GM23338 (cell line): ENCODE measurements around the gene CACNA1C. TPM values are rescaled to one million over a fixed set of nuclear protein-coding genes. Genes with fewer than 3 reads are reported as not detected.

Experiments used
- ATAC-seq: fragments of 200-7000 bp; cut with Tn5 transposase; 3 replicates; pipeline ENCODE4 v1.9.1; 2020
- DNase-seq: peaks from one replicate; pipeline ENCODE4 v3.0.0-alpha.2; 2015; ENCODE audit warnings: low spot score
- H2AFZ ChIP-seq: fragments of 200-600 bp; sonication (generic); 2 replicates; pipeline ENCODE4 v1.8.0; 2016; ENCODE audit warnings: antibody characterized with exemption, mild to moderate bottlenecking, moderate library complexity
- H3F3A ChIP-seq: fragments of 200-600 bp; sonication (generic); replicated peaks from 2 replicates; pipeline ENCODE4 v1.8.0; 2017; ENCODE audit warnings: antibody characterized with exemption, mixed run types, low read depth
- H3K27ac ChIP-seq: fragments of 200-600 bp; sonication (generic); 2 replicates; pipeline ENCODE4 v1.6.1; 2016; ENCODE audit warnings: low read depth
- H3K27me3 ChIP-seq: fragments of 200-600 bp; sonication (generic); 2 replicates; pipeline ENCODE4 v1.8.0; 2016; ENCODE audit warnings: mild to moderate bottlenecking, mixed run types, moderate library complexity; ENCODE audit not compliant: insufficient read depth
- H3K36me3 ChIP-seq: fragments of 200-600 bp; sonication (generic); 2 replicates; pipeline ENCODE4 v1.8.0; 2016; ENCODE audit warnings: mild to moderate bottlenecking; ENCODE audit not compliant: insufficient read depth
- H3K4me1 ChIP-seq: fragments of 200-600 bp; sonication (generic); 2 replicates; pipeline ENCODE4 v1.8.0; 2016; ENCODE audit warnings: mild to moderate bottlenecking, moderate library complexity; ENCODE audit not compliant: insufficient read depth
- H3K4me2 ChIP-seq: fragments of 200-600 bp; sonication (generic); 2 replicates; pipeline ENCODE4 v1.7.1; 2017; ENCODE audit warnings: mixed run types
- H3K4me3 ChIP-seq: fragments of 200-600 bp; sonication (generic); 2 replicates; pipeline ENCODE4 v1.6.1; 2016; ENCODE audit warnings: mixed run types
- H3K79me2 ChIP-seq: fragments of 200-600 bp; sonication (generic); replicated peaks from 2 replicates; pipeline ENCODE4 v1.8.0; 2017; ENCODE audit warnings: mild to moderate bottlenecking; ENCODE audit not compliant: insufficient read depth
- H3K9me2 ChIP-seq: fragments of 200-600 bp; sonication (generic); 2 replicates; pipeline ENCODE4 v1.8.0; 2017; ENCODE audit not compliant: insufficient read depth
- H4K20me1 ChIP-seq: fragments of 200-600 bp; sonication (generic); replicated peaks from 2 replicates; pipeline ENCODE4 v1.8.0; 2017; ENCODE audit warnings: mild to moderate bottlenecking; ENCODE audit not compliant: insufficient read depth
- H3K27ac Mint-ChIP-seq: 2 replicates; pipeline ENCODE4 v1.8.0; 2020; ENCODE audit warnings: inconsistent platforms, mild to moderate bottlenecking, moderate library complexity, mixed read lengths
- H3K27me3 Mint-ChIP-seq: 3 replicates; pipeline ENCODE4 v1.8.0; 2022; ENCODE audit warnings: low read depth, mild to moderate bottlenecking, moderate library complexity, mixed read lengths, inconsistent platforms; ENCODE audit not compliant: insufficient read depth, poor library complexity
- H3K36me3 Mint-ChIP-seq: 3 replicates; pipeline ENCODE4 v1.8.0; 2021; ENCODE audit warnings: low read depth, mild to moderate bottlenecking, inconsistent platforms, moderate library complexity, mixed read lengths
- H3K4me1 Mint-ChIP-seq: 3 replicates; pipeline ENCODE4 v1.8.0; 2020; ENCODE audit warnings: mild to moderate bottlenecking, inconsistent platforms, mixed read lengths
- H3K4me3 Mint-ChIP-seq: 3 replicates; pipeline ENCODE4 v1.8.0; 2021; ENCODE audit warnings: moderate library complexity, mild to moderate bottlenecking, inconsistent platforms, mixed read lengths
- H3K9me3 Mint-ChIP-seq: 3 replicates; pipeline ENCODE4 v1.8.0; 2020; ENCODE audit warnings: moderate library complexity, mild to moderate bottlenecking, inconsistent platforms, mixed read lengths
- EZH2 ChIP-seq: fragments of 200-600 bp; sonication (generic); IDR thresholded peaks from one replicate; pipeline ENCODE4 v1.8.0; 2017; ENCODE audit warnings: antibody characterized with exemption, mild to moderate bottlenecking, low read depth; ENCODE audit not compliant: unreplicated experiment
- EZH2phosphoT487 ChIP-seq: fragments of 200-600 bp; sonication (generic); IDR thresholded peaks from one replicate; pipeline ENCODE4 v1.8.1; 2018; ENCODE audit warnings: antibody characterized with exemption; ENCODE audit not compliant: unreplicated experiment
- JUNB ChIP-seq: IDR thresholded peaks from one replicate; pipeline ENCODE4 v1.6.1; 2016; ENCODE audit warnings: antibody characterized with exemption; ENCODE audit not compliant: unreplicated experiment
- NANOG ChIP-seq: IDR thresholded peaks from 2 replicates; pipeline ENCODE4 v1.6.1; 2016; ENCODE audit warnings: antibody characterized with exemption, borderline replicate concordance
- POLR2AphosphoS5 ChIP-seq: IDR thresholded peaks from 2 replicates; pipeline ENCODE4 v1.6.1; 2016; ENCODE audit warnings: antibody characterized with exemption, low read depth
- STAT1 ChIP-seq: IDR thresholded peaks from one replicate; pipeline ENCODE4 v1.6.1; 2016; ENCODE audit warnings: antibody characterized with exemption; ENCODE audit not compliant: unreplicated experiment
- ZNF114 ChIP-seq: fragments of 250-450 bp; sonication (Bioruptor Pico); IDR thresholded peaks from 2 replicates; pipeline ENCODE4 v1.5.0; 2020; ENCODE audit warnings: mild to moderate bottlenecking, moderate library complexity
- ZNF331 ChIP-seq: fragments of 250-450 bp; sonication (Bioruptor Pico); IDR thresholded peaks from 2 replicates; pipeline ENCODE4 v1.5.0; 2020; ENCODE audit warnings: low read depth, mild to moderate bottlenecking, moderate library complexity
- polyA plus RNA-seq: library from polyadenylated mRNA; unstranded; fragments of >200 nt; fragmentation: Nextera tagmentation; extraction: Ambion mirVana; gene quantifications from 2 replicates; pipeline ENCODE4 v1.2.1, GENCODE V29; 2016
- total RNA-seq: library from RNA; depleted of rRNA; stranded (reverse); fragments of >200 nt; shearing (Covaris generic); gene quantifications from 2 replicates; pipeline ENCODE4 v1.2.3, GENCODE V29; 2014
- TF ChIP-seq, protein P1 (sequence below): IDR thresholded peaks from one replicate; pipeline ENCODE4 v1.6.1; 2018; ENCODE audit warnings: antibody characterized with exemption; ENCODE audit not compliant: unreplicated experiment
- TF ChIP-seq, protein P2 (sequence below): IDR thresholded peaks from 2 replicates; pipeline ENCODE4 v1.6.1; 2016; ENCODE audit warnings: antibody characterized with exemption
- TF ChIP-seq, protein P3 (sequence below), 2 experiments: fragments of 200-600 bp in 1 of 2; sonication (generic) in 1 of 2; conservative IDR thresholded peaks; 2 replicates each; pipeline versions ENCODE4 v1.5.1 to v1.6.1; 2016 to 2017; ENCODE audit warnings: antibody characterized with exemption in 2 of 2, low read depth in 2 of 2, mild to moderate bottlenecking in 2 of 2, moderate library complexity in 1 of 2
- TF ChIP-seq, protein P4 (sequence below): fragments of 250-450 bp; sonication (Bioruptor Pico); IDR thresholded peaks from 2 replicates; pipeline ENCODE4 v1.5.0; 2020; ENCODE audit warnings: mild to moderate bottlenecking, moderate library complexity

CACNA1C gene
- total and polyA plus RNA-seq, 2 experiments from 2014 or later: 0.78 to 2.1 TPM

DNA sequence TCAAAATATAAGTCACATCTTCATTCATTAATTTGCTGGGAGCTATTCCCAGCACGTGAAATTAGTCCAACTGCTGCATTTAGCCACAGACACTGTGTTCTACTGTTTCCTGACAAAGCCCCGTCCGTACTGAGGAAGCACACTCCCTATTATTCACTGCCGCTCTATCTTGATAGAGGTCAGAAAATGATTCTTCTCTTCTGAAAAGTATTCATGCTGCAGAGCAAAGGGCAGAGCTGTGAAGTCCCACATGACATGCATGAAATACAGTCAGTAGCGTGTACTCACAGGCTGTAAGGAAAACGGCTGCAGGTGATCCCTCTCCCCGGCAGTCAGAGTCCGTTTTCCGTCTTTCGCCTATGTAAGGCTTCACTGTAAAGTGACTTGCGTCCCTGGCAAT lies 439.4 kb downstream of the CACNA1C start:
- Mint-ChIP-seq H3K9me3 (no peaks in the 10 kb centered on the region), H3K4me1 (no peaks in the 10 kb centered on the region), H3K27ac (no peak overlapping the region), H3K36me3 (no peaks in the 10 kb centered on the region), H3K4me3 (no peak overlapping the region), H3K27me3 (peaks cover 3% of the 10 kb centered on the region)
- Histone ChIP-seq H3F3A (no peaks in the 10 kb centered on the region), H3K36me3 (no peaks in the 10 kb centered on the region), H3K27me3 (no peaks in the 10 kb centered on the region), H3K9me2 (0 out of 2 replicates have a peak, but pooled peaks cover 9% of the 10 kb centered on the region), H3K4me2 (no peak overlapping the region), H4K20me1 (no peaks in the 10 kb centered on the region), H2AFZ (no peak overlapping the region), H3K79me2 (no peaks in the 10 kb centered on the region), H3K27ac (no peak overlapping the region), H3K4me1 (no peaks in the 10 kb centered on the region), H3K4me3 (no peak overlapping the region)
- TF ChIP-seq STAT1 (no peak), NANOG (no peak), ZNF331 (CRISPR knock-in tag) (no peak), EZH2phosphoT487 (no peak), EZH2 (no peak), JUNB (no peak), ZNF114 (CRISPR knock-in tag) (no peak), POLR2AphosphoS5 (no peak)
- TF ChIP-seq, protein P1, sequence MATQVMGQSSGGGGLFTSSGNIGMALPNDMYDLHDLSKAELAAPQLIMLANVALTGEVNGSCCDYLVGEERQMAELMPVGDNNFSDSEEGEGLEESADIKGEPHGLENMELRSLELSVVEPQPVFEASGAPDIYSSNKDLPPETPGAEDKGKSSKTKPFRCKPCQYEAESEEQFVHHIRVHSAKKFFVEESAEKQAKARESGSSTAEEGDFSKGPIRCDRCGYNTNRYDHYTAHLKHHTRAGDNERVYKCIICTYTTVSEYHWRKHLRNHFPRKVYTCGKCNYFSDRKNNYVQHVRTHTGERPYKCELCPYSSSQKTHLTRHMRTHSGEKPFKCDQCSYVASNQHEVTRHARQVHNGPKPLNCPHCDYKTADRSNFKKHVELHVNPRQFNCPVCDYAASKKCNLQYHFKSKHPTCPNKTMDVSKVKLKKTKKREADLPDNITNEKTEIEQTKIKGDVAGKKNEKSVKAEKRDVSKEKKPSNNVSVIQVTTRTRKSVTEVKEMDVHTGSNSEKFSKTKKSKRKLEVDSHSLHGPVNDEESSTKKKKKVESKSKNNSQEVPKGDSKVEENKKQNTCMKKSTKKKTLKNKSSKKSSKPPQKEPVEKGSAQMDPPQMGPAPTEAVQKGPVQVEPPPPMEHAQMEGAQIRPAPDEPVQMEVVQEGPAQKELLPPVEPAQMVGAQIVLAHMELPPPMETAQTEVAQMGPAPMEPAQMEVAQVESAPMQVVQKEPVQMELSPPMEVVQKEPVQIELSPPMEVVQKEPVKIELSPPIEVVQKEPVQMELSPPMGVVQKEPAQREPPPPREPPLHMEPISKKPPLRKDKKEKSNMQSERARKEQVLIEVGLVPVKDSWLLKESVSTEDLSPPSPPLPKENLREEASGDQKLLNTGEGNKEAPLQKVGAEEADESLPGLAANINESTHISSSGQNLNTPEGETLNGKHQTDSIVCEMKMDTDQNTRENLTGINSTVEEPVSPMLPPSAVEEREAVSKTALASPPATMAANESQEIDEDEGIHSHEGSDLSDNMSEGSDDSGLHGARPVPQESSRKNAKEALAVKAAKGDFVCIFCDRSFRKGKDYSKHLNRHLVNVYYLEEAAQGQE: no peak
- TF ChIP-seq, protein P2, sequence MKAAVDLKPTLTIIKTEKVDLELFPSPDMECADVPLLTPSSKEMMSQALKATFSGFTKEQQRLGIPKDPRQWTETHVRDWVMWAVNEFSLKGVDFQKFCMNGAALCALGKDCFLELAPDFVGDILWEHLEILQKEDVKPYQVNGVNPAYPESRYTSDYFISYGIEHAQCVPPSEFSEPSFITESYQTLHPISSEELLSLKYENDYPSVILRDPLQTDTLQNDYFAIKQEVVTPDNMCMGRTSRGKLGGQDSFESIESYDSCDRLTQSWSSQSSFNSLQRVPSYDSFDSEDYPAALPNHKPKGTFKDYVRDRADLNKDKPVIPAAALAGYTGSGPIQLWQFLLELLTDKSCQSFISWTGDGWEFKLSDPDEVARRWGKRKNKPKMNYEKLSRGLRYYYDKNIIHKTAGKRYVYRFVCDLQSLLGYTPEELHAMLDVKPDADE: no peak
- TF ChIP-seq, protein P3, sequence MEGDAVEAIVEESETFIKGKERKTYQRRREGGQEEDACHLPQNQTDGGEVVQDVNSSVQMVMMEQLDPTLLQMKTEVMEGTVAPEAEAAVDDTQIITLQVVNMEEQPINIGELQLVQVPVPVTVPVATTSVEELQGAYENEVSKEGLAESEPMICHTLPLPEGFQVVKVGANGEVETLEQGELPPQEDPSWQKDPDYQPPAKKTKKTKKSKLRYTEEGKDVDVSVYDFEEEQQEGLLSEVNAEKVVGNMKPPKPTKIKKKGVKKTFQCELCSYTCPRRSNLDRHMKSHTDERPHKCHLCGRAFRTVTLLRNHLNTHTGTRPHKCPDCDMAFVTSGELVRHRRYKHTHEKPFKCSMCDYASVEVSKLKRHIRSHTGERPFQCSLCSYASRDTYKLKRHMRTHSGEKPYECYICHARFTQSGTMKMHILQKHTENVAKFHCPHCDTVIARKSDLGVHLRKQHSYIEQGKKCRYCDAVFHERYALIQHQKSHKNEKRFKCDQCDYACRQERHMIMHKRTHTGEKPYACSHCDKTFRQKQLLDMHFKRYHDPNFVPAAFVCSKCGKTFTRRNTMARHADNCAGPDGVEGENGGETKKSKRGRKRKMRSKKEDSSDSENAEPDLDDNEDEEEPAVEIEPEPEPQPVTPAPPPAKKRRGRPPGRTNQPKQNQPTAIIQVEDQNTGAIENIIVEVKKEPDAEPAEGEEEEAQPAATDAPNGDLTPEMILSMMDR (conservative IDR thresholded peaks at IDR 0.05; ENCODE audit: low read depth in 2 of 2): no peak
- TF ChIP-seq, protein P4, sequence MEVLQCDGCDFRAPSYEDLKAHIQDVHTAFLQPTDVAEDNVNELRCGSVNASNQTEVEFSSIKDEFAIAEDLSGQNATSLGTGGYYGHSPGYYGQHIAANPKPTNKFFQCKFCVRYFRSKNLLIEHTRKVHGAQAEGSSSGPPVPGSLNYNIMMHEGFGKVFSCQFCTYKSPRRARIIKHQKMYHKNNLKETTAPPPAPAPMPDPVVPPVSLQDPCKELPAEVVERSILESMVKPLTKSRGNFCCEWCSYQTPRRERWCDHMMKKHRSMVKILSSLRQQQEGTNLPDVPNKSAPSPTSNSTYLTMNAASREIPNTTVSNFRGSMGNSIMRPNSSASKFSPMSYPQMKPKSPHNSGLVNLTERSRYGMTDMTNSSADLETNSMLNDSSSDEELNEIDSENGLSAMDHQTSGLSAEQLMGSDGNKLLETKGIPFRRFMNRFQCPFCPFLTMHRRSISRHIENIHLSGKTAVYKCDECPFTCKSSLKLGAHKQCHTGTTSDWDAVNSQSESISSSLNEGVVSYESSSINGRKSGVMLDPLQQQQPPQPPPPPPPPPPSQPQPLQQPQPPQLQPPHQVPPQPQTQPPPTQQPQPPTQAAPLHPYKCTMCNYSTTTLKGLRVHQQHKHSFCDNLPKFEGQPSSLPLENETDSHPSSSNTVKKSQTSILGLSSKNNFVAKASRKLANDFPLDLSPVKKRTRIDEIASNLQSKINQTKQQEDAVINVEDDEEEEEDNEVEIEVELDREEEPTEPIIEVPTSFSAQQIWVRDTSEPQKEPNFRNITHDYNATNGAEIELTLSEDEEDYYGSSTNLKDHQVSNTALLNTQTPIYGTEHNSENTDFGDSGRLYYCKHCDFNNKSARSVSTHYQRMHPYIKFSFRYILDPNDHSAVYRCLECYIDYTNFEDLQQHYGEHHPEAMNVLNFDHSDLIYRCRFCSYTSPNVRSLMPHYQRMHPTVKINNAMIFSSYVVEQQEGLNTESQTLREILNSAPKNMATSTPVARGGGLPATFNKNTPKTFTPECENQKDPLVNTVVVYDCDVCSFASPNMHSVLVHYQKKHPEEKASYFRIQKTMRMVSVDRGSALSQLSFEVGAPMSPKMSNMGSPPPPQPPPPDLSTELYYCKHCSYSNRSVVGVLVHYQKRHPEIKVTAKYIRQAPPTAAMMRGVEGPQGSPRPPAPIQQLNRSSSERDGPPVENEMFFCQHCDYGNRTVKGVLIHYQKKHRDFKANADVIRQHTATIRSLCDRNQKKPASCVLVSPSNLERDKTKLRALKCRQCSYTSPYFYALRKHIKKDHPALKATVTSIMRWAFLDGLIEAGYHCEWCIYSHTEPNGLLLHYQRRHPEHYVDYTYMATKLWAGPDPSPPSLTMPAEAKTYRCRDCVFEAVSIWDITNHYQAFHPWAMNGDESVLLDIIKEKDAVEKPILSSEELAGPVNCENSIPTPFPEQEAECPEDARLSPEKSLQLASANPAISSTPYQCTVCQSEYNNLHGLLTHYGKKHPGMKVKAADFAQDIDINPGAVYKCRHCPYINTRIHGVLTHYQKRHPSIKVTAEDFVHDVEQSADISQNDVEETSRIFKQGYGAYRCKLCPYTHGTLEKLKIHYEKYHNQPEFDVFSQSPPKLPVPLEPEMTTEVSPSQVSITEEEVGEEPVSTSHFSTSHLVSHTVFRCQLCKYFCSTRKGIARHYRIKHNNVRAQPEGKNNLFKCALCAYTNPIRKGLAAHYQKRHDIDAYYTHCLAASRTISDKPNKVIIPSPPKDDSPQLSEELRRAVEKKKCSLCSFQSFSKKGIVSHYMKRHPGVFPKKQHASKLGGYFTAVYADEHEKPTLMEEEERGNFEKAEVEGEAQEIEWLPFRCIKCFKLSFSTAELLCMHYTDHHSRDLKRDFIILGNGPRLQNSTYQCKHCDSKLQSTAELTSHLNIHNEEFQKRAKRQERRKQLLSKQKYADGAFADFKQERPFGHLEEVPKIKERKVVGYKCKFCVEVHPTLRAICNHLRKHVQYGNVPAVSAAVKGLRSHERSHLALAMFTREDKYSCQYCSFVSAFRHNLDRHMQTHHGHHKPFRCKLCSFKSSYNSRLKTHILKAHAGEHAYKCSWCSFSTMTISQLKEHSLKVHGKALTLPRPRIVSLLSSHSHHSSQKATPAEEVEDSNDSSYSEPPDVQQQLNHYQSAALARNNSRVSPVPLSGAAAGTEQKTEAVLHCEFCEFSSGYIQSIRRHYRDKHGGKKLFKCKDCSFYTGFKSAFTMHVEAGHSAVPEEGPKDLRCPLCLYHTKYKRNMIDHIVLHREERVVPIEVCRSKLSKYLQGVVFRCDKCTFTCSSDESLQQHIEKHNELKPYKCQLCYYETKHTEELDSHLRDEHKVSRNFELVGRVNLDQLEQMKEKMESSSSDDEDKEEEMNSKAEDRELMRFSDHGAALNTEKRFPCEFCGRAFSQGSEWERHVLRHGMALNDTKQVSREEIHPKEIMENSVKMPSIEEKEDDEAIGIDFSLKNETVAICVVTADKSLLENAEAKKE: no peak
- no peak for ATAC-seq
- DNase-seq: no peak
